ENCODE results near the gene SAV1.
"Not testable (repeated sequence)": the region's sequence is repeated elsewhere in the genome, so short reads cannot be mapped to it uniquely, and the experiment has no call there.

SAV1 gene

DNA sequence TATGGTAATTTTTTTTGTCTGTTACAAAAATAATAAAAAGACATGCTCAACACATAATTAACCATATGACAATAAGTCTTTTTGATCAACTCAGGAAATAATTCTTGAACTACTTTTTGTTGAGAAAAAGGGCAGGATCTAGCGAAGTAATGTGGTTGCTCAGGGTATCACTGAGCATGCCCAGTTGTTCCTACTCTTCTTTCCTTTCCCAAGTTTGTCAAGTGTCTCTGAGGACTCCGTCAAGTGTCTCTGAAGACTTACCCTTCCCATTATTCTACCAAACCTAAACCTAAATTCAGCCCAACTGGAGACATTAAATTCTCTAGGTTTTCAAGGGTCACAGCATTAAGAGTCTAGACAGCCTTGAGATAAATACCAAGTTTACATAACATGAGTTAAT lies 3.5 kb downstream of the SAV1 start:
- DNase-seq: not testable (repeated sequence)

GRCh38 chr14:50659327-50659974 lies 8.7 kb downstream of the SAV1 start:
- no peak for DNase-seq

DNA sequence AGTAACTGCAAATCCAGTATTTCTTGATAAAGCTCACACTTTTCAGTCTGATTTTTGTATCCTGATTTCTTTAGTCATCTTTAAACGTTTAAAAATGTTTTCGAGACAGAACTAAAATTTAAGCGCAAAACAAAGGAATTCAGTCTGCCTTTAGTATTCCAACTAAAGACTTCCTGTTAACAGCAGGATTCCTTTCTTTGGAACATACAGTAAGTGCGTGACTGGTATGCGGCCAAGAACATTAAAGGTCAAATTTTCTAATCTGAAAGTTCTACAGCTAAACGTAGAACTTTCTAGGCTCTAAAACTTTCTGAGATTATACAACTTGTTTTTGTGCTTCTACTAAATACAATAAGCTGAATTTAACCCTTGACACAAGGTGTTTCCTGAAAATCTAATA lies 9.9 kb downstream of the SAV1 start:
- no peak for DNase-seq

- no peak for DNase-seq
These were observed 10.4 kb downstream of the SAV1 start for GRCh38 chr14:50657753-50658152.

DNA sequence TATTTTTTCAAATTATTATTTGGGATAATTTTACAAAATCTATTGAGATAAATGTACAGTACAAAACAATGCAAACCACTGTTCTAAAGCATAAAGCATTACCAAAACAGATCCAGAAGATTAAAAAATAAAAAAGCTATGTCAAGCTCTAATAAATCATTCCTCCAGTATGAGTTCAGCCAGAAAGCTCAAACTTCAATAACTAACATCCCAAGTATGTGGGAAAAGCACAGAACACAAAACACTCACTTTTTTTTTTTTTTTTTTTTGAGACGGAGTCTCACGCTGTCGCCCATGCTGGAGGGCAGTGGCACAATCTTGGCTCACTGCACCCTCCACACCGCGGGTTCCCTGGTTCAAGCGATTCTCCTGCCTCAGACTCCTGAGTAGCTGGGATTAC lies 11.3 kb downstream of the SAV1 start:
- DNase-seq: no peak

DNA sequence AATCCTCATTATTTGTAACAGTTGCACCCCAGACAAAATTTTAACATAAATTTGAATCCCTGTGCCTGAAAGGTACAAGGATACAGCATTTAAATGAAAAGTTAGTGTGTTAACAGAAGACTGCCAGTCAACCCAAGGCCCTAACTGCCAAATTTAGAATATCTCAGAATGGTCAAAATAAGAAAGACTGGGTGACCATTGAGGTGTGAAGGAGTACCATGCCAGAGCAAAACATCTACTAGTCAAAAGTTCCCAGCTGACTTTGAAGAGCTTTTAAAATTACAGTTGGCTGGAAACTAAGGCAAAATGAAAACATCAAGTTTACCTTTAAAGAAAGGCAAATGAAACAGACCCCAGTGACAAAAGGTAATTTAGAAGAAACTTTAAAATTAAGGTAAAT lies 18.4 kb downstream of the SAV1 start:
- no peak for DNase-seq

- no peak for DNase-seq
These were observed 20.4 kb downstream of the SAV1 start for GRCh38 chr14:50647753-50648152.

DNA sequence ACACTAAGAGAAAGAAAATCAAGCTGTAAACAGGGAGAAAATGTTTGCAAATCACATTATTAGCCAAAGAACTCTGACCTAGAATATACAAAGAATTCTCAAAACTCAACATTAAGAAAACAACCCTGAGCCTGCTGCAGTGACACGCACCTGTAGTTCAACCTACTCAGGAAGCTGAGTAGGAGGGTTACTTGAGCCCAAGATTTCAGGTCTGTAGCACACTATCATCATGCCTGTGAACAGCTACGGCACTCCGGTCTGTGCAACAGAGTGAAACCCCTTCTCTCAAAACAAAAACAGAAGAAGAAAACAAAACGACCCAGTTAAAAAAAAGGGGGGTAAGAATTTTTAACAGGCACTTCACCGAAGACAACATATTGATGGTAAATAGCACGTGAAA lies 20.8 kb downstream of the SAV1 start:
- no peak for DNase-seq

- no peak for DNase-seq
These were observed 33.0 kb downstream of the SAV1 start for GRCh38 chr14:50635141-50635540.

DNA sequence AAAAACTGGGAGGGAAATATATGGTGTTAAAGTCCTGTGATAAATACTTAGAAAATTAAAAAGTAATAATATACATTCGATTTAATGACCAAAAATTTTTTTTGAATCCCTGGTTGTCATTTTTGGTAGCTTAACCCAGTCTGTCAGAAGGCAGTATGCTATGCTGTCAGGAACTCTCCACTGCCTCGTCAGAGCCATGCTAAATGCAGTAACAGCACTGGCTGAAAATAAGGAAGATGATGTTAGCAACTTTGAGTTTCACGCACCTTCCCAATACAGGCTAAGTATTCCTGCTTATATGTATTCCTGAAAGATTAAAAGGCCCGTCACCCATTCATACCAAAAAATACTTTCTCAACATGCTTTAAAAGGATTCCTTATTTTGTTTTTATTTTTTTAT lies 34.2 kb downstream of the SAV1 start:
- DNase-seq: no peak

- no peak for DNase-seq
These were observed 36.7 kb downstream of the SAV1 start for GRCh38 chr14:50631408-50631821.

DNA sequence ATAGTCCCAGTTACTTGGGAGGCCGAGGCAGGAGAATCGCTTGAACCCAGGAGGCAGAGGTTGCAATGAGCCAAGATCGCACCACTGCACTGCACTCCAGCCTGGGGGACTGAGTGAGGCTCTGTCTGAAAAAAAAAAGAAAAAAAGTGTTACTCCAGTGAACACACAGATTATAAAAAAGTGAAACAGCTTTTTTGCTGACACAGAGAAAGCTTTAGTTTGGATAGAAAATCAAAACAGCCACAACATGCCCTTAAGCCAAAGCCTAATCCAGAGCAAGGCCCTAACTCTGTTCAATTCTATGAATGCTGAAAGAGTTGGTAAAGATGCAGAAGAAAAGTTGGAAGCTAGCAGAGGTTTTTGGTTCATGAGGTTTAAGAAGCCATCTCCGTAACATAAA lies 43.2 kb downstream of the SAV1 start:
- DNase-seq: not testable (repeated sequence)

GRCh38 chr14:50624447-50624846 lies 43.7 kb downstream of the SAV1 start:
- no peak for DNase-seq

GRCh38 chr14:50622978-50623377 lies 45.1 kb downstream of the SAV1 start:
- no peak for DNase-seq

DNA sequence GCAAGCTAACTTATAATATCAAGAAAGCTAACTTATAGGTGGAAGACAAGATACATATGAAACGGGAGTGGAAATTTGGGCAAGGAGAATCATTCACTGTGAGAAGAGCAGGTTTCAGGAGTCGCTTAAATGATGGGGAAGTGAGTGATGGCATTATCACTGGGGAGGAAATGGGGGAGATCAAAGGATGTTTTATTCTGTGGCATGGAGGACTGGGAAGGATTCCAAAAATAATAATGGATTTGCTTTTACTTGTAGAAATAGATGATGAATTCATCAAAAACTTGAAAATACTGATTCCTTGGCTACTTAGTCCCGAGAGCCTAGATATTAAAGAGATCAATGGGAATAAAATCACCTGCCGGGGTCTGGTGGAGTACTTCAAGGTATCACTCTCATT lies 47.8 kb downstream of the SAV1 start:
- DNase-seq: no peak

GRCh38 chr14:50619569-50620141 lies 48.5 kb downstream of the SAV1 start:
- DNase-seq: no peak

DNA sequence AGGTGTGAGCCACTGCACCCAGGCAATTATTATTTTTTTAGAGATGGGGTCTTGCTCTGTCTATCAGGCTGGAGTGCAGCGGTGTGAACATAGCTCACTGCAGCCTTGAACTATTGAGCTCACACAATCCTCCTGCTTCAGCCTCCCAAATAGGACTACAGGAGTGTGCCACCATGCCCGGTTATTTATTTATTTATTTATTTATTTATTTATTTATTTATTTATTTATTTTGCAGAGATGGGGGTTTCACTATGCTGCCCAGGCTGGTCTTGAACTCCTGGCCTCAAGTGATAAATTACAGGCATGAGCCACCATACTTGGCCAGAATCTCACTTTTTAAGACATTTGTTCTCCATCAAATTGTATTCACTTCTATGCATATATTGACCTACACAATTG lies 51.8 kb downstream of the SAV1 start:
- DNase-seq: no peak

GRCh38 chr14:50615552-50615951 lies 52.6 kb downstream of the SAV1 start:
- no peak for DNase-seq

DNA sequence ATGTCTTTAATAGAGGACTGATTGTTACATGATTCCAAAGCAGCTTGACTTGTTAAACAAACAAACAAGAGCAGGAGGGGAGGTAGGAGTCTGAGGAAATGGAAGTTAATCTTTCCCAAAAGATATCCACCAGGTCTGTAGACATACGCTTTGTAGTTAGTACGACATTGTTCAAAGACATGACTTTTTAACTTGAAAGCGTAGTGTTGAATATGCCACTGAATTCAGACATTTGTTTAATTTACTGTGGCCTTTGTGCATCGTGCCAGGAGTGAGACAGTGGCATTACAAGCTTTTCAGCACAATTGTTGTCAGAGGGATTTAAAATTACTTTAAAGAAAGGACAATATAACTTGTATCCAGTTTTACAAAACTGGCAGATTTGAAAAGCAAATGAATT lies 53.0 kb downstream of the SAV1 start:
- DNase-seq: no peak

- no peak for DNase-seq
These were observed 55.3 kb downstream of the SAV1 start for GRCh38 chr14:50612806-50613205.

DNA sequence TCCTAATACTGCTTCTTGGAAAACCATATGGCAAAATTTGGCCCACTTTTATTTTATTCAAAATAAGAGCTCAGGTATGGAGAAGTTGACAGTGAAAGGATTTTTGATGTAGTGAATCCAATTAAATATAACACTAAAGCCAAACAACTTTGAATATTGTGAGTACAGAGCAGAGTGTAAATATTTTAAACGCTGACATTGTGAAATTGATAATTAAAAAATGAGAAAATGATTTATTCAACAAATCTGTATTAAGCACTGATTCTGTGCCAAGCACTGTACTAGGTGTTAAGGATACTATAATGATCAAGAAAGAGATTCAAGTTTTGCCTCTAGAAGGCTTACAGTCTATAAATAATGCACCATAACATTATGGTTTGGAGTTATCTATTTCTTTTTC lies 57.6 kb downstream of the SAV1 start:
- DNase-seq: no peak

DNA sequence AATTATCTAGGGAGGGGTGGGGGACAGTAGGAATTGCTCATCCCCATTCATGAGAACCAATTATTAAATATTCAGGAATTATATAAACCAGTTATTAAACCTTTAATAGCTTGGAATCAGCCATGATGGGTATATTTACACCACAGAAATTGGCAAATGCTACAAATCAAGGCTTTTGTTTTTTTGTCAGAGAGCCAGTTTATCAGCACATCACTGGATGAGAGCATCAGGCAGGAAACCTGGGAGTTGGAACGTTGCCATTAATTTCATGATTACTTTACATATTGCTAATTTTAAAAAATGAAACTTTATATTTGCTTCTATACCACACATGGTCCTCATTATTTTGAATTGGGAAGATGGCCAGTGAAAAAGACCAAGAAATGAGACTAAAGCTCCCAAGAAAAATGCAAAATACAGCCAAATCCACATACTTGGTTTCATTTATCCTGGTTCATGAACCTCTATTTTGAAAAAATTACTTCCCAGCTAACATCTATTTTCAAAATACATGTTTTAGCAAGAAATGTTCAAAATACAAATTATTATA lies 59.7 kb downstream of the SAV1 start:
- DNase-seq: no peak

GRCh38 chr14:50607761-50608160 lies 60.3 kb downstream of the SAV1 start:
- no peak for DNase-seq

- peak; percentile 42 for DNase-seq
These were observed 60.9 kb downstream of the SAV1 start for GRCh38 chr14:50607181-50607580.

DNA sequence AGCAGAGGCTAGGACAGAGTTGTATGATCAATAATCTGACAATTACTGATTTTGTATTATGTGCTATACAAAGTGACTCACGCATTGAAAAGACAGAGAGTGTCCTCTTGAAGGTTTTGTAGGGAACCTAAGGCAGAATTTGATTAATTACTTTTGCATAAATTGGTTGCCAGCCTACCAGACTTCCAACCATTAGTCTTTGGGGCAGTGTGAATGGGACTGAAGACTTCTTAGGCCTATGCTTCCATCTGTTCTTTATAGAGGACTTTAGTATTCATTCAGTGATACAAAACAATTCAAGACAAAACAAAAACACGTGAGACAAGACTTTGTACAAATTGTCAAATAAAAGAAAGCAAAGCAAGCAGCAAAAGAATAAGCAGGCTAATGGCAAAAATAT lies 61.6 kb downstream of the SAV1 start:
- no peak for DNase-seq

All from stimulated activated naive CD4-positive, alpha-beta T cell treated with Interleukin-2 at 50 U/mL for 16 hours (primary cell).